Activated CD4-positive, alpha-beta T cell treated with anti-CD3 and anti-CD28 coated beads for 36 hours (primary cell): ENCODE data around the gene HIGD1C. TPM values are rescaled to one million over a fixed set of nuclear protein-coding genes. Genes with fewer than 3 reads are reported as not detected.
"Not testable (repeated sequence)": the region's sequence is repeated elsewhere in the genome, so short reads cannot be mapped to it uniquely, and the experiment has no call there.

Source experiments
- ATAC-seq: fragments of 200-7000 bp; cut with Tn5 transposase; one replicate; pipeline ENCODE4 v1.10.0; 2021; ENCODE audit warnings: mild to moderate bottlenecking, moderate library complexity
- CTCF ChIA-PET: fragments of 350-600 bp; sonication (Branson Sonifier 250); formaldehyde crosslinking; loops from one replicate; lab custom pipeline; 2021; ENCODE audit warnings: antibody characterized with exemption; lab: Charles Lee
- POLR2A ChIA-PET: fragments of 350-600 bp; sonication (Branson Sonifier 250); formaldehyde crosslinking; loops from one replicate; lab custom pipeline; 2021; ENCODE audit warnings: antibody characterized with exemption, inconsistent platforms; lab: Charles Lee
- DNase-seq: peaks from one replicate; pipeline ENCODE4 v3.0.0-alpha.2; 2020
- H3K27ac Mint-ChIP-seq: one replicate; pipeline ENCODE4 v1.8.0; 2021; ENCODE audit warnings: mixed read lengths
- H3K27me3 Mint-ChIP-seq: one replicate; pipeline ENCODE4 v1.8.0; 2021; ENCODE audit warnings: mixed read lengths
- H3K36me3 Mint-ChIP-seq: one replicate; pipeline ENCODE4 v1.8.0; 2021; ENCODE audit warnings: low read depth, mixed read lengths
- H3K4me1 Mint-ChIP-seq: one replicate; pipeline ENCODE4 v1.8.0; 2021; ENCODE audit warnings: mixed read lengths
- H3K4me3 Mint-ChIP-seq: one replicate; pipeline ENCODE4 v1.8.0; 2021; ENCODE audit warnings: mild to moderate bottlenecking, moderate library complexity, mixed read lengths
- H3K9me3 Mint-ChIP-seq: one replicate; pipeline ENCODE4 v1.8.0; 2021; ENCODE audit warnings: low read depth, mixed read lengths
- intact Hi-C, 2 experiments: fragments of 100-400 bp; cut with DNase I in 1 of 2; cut with micrococcal nuclease in 1 of 2; formaldehyde crosslinking; loops; one replicate each; pipeline versions ENCODE4 v1.14.2 to v1.15.1; 2022 to 2024; cut with DNase I, micrococcal nuclease
- total RNA-seq, 2 experiments: library from RNA; stranded (reverse); gene quantifications; one replicate each; pipeline ENCODE4 v1.2.3, GENCODE V29; 2021

HIGD1C gene
- total RNA-seq, result not detected

GRCh38 chr12:50952510-50952909 is at the start of gene HIGD1C:
HIGD1C (plus strand) TSS chr12:50952544; CDS start chr12:50953999, 1,455 bp downstream.
- Mint-ChIP-seq H3K4me1 (no peaks in the 10 kb centered on the region), H3K27ac (no peak within 1 kb of the TSS), H3K4me3 (no peak within 1 kb of the TSS), H3K36me3 (no peaks in the 10 kb centered on the region), H3K27me3 (no peaks in the 10 kb centered on the region), H3K9me3 (no peaks in the 10 kb centered on the region)
- ATAC-seq, result no peak
- no peak for DNase-seq
- ChIA-PET POLR2A (no interaction called here), CTCF (no interaction called here)
- intact Hi-C loops, result no loop called here

DNA sequence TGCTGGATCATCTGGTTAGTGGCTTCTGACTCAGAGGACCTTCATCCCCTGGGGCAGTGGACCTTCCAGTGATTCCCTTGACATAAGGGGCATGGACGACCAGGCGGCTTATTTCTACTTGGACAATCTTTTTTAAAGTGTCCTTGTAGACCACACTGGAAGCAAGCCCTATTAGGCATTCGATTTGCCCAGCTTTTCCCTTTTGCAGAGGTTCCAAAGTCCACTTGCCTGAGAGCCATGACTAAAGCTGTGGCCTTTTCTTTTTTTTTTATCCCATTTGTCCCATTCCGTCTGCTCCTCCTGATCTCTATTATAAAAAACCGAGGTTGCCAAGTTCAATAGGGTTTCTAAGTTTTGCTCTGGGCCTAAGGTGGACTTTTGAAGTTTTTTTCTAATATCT is 43.9 kb upstream of the HIGD1C start:
- H3K4me3 Mint-ChIP-seq, CTCF ChIA-PET, intact Hi-C loops: not testable (repeated sequence)

DNA sequence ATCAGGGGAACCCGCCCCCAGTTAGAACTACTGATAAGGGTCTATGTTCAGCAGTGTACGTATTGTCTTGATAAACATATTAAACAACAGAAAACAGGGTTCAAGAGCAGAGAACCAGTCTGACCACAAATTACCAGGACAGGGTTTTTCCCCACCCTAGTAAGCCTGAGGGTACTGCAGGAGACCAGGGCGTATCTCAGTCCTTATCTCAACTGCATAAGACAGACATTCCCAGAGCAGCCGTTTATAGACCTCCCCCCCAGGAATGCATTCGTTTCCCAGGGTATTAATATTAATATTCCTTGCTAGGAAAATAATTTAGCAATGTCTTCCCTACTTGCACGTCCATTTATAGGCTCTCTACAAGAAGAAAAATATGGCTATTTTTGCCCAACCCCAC is 40.0 kb upstream of the HIGD1C start:
- H3K4me1 Mint-ChIP-seq, H3K27ac Mint-ChIP-seq, CTCF ChIA-PET, intact Hi-C loops, H3K4me3 Mint-ChIP-seq, DNase-seq, H3K27me3 Mint-ChIP-seq, ATAC-seq: not testable (repeated sequence)
- Mint-ChIP-seq H3K36me3 (peaks cover 13% of the 10 kb centered on the region), H3K9me3 (peaks cover 36% of the 10 kb centered on the region)
- POLR2A ChIA-PET, result interaction anchor here (0.6 kb wide), 1 partner anchor 112 kb away, joined by 3 read pairs; no protein-coding TSS in a partner anchor

More for the DNA sequence above, 43.9 kb upstream of the HIGD1C start:
- H3K27me3 Mint-ChIP-seq, H3K36me3 Mint-ChIP-seq, POLR2A ChIA-PET, ATAC-seq, H3K4me1 Mint-ChIP-seq, DNase-seq, H3K27ac Mint-ChIP-seq: not testable (repeated sequence)
- H3K9me3 Mint-ChIP-seq, result peaks cover 19% of the 10 kb centered on the region

- Mint-ChIP-seq H3K4me1 (no peaks in the 10 kb centered on the region), H3K27me3 (no peaks in the 10 kb centered on the region), H3K36me3 (peaks cover 15% of the 10 kb centered on the region), H3K27ac (no peak overlapping the region), H3K4me3 (no peak overlapping the region), H3K9me3 (peaks cover 41% of the 10 kb centered on the region)
- intact Hi-C loops, result no loop called here
- DNase-seq (no peak), ATAC-seq (no peak)
- ChIA-PET CTCF (no interaction called here), POLR2A (no interaction called here)
Measured at GRCh38 chr12:50913224-50913623, 39.1 kb upstream of the HIGD1C start.

GRCh38 chr12:50914872-50915484 is 37.4 kb upstream of the HIGD1C start:
- no peak overlapping the region for H3K27ac Mint-ChIP-seq
- no peak overlapping the region for H3K4me3 Mint-ChIP-seq
- intact Hi-C loops, result no loop called here
- ATAC-seq (no peak), DNase-seq (no peak)
- peaks cover 41% of the 10 kb centered on the region for H3K9me3 Mint-ChIP-seq
- no peaks in the 10 kb centered on the region for H3K27me3 Mint-ChIP-seq
- CTCF ChIA-PET, result no interaction called here
- H3K4me1 Mint-ChIP-seq, result peaks cover 3% of the 10 kb centered on the region
- POLR2A ChIA-PET, result interaction anchor here (0.7 kb wide), 1 partner anchor 401 kb away, joined by 4 read pairs; no protein-coding TSS in a partner anchor
- peaks cover 15% of the 10 kb centered on the region for H3K36me3 Mint-ChIP-seq

- no peak for ATAC-seq
- CTCF ChIA-PET, result interaction anchor here (0.6 kb wide), 1 partner anchor 16 kb away, joined by 3 read pairs; no protein-coding TSS in a partner anchor
Measured at GRCh38 chr12:50916292-50916691, 36.1 kb upstream of the HIGD1C start.

DNA sequence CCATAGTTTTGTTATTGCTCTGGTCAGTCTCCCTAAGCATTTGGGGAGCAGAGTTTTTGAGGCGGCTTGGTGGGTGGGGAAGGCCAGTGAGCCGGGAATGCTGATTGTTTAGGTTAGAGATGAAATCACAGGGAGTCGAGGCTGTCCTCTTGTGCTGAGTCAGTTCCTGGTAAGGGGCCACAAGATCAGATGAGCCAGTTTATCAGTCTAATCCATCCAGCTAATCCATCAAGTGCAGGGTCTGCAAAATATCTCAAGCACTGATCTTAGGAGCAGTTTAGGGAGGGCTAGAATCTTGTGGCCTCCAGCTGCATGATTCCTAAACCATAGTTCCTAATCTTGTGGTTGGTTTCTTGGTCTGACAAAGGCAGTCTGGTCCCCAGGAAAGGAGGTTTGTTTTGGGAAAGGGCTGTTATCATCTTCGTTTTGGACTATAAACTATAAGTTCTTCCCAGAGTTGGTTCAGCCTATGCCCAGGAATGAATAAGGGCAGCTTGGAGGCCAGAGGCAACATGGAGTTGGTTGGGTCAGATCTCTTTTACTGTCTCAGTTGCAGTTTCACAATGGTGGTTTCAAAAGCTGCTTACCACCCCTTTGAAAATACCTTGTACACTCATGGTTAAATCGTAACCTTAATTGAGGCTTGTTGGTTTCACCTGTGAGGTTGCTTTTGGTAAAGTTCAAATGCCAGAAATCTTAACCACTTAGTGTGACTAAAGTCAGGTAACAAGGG is 33.6 kb upstream of the HIGD1C start:
- peaks cover 20% of the 10 kb centered on the region for H3K9me3 Mint-ChIP-seq
- POLR2A ChIA-PET, result no interaction called here

More at GRCh38 chr12:50916292-50916691, 36.1 kb upstream of the HIGD1C start:
- DNase-seq, result no peak
- Mint-ChIP-seq H3K4me3 (no peak overlapping the region), H3K4me1 (peaks cover 3% of the 10 kb centered on the region), H3K9me3 (peaks cover 38% of the 10 kb centered on the region), H3K27ac (no peak overlapping the region), H3K27me3 (no peaks in the 10 kb centered on the region), H3K36me3 (peaks cover 15% of the 10 kb centered on the region)
- POLR2A ChIA-PET, result no interaction called here
- intact Hi-C loops, result no loop called here

GRCh38 chr12:50922820-50923219 is 29.5 kb upstream of the HIGD1C start:
- H3K36me3 Mint-ChIP-seq, result peaks cover 1% of the 10 kb centered on the region

More for the DNA sequence above, 33.6 kb upstream of the HIGD1C start:
- H3K4me1 Mint-ChIP-seq, result peaks cover 6% of the 10 kb centered on the region
- H3K27ac Mint-ChIP-seq, result no peak overlapping the region
- H3K4me3 Mint-ChIP-seq, result no peak overlapping the region
- H3K27me3 Mint-ChIP-seq, result peaks cover 2% of the 10 kb centered on the region
- CTCF ChIA-PET, result no interaction called here
- peaks cover 5% of the 10 kb centered on the region for H3K36me3 Mint-ChIP-seq
- intact Hi-C loops, result no loop called here
- no peak for DNase-seq
- no peak for ATAC-seq

GRCh38 chr12:50923361-50924130 is 28.8 kb upstream of the HIGD1C start:
- DNase-seq, result no peak
- intact Hi-C loops, result loop anchor here in 1 of 2 experiments (2.0 kb wide), 1 partner anchor 59 kb away; no protein-coding TSS in a partner anchor
- Mint-ChIP-seq H3K4me3 (peak overlapping the region; percentile 41), H3K27me3 (peaks cover 2% of the 10 kb centered on the region), H3K9me3 (no peaks in the 10 kb centered on the region), H3K27ac (peak overlapping the region; percentile 33), H3K4me1 (peaks cover 21% of the 10 kb centered on the region), H3K36me3 (no peaks in the 10 kb centered on the region)
- ATAC-seq, result no peak
- ChIA-PET CTCF (no interaction called here), POLR2A (no interaction called here)

More at GRCh38 chr12:50922820-50923219, 29.5 kb upstream of the HIGD1C start:
- no peak for ATAC-seq
- peaks cover under 1% of the 10 kb centered on the region for H3K9me3 Mint-ChIP-seq
- peaks cover 21% of the 10 kb centered on the region for H3K4me1 Mint-ChIP-seq
- DNase-seq, result no peak
- no peak overlapping the region for H3K4me3 Mint-ChIP-seq
- ChIA-PET POLR2A (no interaction called here), CTCF (no interaction called here)
- intact Hi-C loops, result no loop called here
- peaks cover 2% of the 10 kb centered on the region for H3K27me3 Mint-ChIP-seq
- H3K27ac Mint-ChIP-seq, result no peak overlapping the region

GRCh38 chr12:50924131-50924438 is 28.3 kb upstream of the HIGD1C start:
- ATAC-seq (no peak), DNase-seq (no peak)
- H3K36me3 Mint-ChIP-seq, result no peaks in the 10 kb centered on the region
- H3K27me3 Mint-ChIP-seq, result peaks cover 2% of the 10 kb centered on the region
- H3K4me3 Mint-ChIP-seq, result peak overlapping the region; percentile 41
- ChIA-PET CTCF (interaction anchor here (1.4 kb wide), 1 partner anchor 13 kb away, joined by 5 read pairs; no protein-coding TSS in a partner anchor), POLR2A (no interaction called here)
- H3K9me3 Mint-ChIP-seq, result no peaks in the 10 kb centered on the region
- H3K4me1 Mint-ChIP-seq, result peaks cover 18% of the 10 kb centered on the region
- intact Hi-C loops, result loop anchor here in 1 of 2 experiments (2.0 kb wide), 1 partner anchor 59 kb away; no protein-coding TSS in a partner anchor
- peak overlapping the region; percentile 33 for H3K27ac Mint-ChIP-seq
